GM18858 (cell line): ENCODE results near the gene SCUBE2.

ENCODE experiments used
- ATAC-seq: cut with Tn5 transposase; IDR thresholded peaks from one replicate; pipeline ENCODE4 v1.9.1; 2021; ENCODE audit not compliant: unreplicated experiment

SCUBE2 gene

GRCh38 chr11:9091044-9091922 is at the start of gene SCUBE2:
SCUBE2 (minus strand) TSS chr11:9091599; CDS start chr11:9091528, 71 bp downstream.
- no peak for ATAC-seq

DNA sequence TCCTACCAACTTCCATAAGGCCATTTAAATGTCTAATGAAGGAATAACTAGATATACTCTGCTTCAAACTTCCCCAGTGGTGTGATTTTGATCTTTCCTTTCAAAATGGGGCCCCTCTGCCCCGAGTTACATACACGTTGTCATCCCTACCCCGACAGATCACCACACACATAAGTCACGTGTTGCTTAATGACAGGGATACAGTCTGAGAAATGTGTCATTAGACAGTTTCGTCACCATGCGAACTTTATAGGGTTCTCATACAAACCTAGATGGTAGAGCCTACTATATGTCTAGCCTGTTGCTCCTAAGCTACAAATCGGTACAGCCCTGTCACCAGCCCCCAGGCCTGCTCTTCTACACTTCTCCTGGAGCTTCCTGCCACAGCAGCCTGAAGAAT is 49.8 kb upstream of the SCUBE2 start:
- no peak for ATAC-seq

GRCh38 chr11:9139628-9140357 is 48.4 kb upstream of the SCUBE2 start:
- no peak for ATAC-seq

GRCh38 chr11:9138612-9139579 is 47.5 kb upstream of the SCUBE2 start:
- no peak for ATAC-seq

DNA sequence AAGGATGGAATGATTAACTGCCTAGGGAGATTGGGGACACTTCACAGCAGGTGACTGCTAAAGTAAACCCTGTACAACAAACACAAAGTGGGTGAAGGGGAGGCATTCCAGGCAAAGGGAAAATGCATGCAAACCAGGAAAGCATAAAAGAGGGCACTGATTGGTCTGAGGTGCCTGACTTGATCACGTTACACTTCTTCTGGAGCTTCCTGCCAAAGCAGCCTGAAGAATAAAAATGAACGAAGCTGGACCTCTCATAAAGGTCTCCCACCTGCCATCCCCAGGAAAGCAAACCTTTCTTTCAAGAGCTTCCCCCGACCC is 46.7 kb upstream of the SCUBE2 start:
- ATAC-seq, result no peak

DNA sequence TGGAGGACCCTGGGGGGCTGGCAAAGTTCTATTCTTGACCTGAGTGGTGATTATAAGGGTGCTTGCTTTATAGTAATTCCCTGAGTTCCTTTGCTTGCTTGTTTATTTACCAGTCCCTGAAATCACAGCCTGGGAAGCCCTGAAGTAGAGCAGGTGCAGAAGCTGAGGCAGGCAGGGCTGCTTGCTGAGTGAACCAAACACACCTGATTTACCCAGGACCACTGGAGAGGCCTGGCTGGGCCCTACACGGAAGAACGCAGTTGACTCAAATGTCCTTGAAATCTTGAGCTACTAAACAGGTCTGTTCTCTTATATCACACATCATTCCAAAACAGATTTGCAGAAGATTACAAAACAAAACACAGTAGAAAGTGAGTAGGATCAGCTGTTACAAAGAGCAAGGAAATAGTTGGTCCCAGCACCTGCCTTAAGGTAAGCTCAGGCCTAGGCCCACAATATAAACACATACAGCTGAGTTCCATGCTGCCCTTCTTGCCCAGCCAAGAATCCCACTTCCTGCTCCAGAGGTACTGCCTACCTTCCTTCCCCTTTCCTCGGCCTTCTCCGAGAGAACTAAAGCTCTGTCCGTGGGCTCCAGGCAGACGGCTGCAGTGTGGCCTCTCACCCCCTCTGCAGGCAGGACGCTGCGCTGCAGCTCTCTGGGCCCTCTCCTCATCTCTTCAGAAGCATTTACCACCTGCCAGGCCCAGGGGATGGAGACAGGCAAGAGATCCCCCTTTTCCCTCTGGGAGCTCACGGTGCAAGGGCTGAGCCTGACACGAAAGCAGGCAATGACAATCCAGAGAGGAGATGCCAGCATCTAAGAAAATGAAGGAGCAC is 46.1 kb upstream of the SCUBE2 start:
- peak; percentile 66 for ATAC-seq

GRCh38 chr11:9136741-9137140 is 45.3 kb upstream of the SCUBE2 start:
- no peak for ATAC-seq

- ATAC-seq, result no peak
Measured at GRCh38 chr11:9133956-9134355, 42.6 kb upstream of the SCUBE2 start.

DNA sequence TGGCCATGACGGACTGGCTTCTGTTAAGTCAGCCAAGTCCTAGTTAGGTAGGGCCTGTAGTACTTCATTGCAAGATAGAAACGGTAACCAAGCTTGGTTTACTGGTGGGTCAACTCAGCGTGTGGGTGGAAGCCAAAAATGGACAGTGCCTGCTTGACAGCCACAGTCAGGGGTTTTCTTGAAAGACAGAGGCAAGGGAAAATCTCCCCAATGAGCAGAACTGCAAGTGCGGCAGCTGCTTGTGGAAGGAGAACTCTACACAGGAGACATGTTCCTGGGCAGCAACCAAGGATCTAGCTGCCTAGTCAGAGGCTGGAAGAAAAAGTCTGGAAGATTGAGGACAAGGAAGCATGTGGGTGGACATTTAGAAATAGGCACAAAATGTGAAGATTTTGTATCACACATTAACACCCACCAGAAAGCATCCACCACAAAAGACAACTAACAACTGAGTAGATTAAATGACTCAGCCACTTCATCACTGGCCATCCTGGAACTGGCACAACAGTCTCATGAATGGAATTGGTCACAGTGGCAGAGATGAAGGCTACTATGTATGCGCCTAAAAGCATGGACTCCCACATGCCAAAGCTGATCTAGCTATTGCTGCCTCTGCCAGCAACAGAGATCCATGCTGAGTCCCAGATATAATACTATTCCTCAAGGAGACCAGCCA is 40.9 kb upstream of the SCUBE2 start:
- no peak for ATAC-seq

DNA sequence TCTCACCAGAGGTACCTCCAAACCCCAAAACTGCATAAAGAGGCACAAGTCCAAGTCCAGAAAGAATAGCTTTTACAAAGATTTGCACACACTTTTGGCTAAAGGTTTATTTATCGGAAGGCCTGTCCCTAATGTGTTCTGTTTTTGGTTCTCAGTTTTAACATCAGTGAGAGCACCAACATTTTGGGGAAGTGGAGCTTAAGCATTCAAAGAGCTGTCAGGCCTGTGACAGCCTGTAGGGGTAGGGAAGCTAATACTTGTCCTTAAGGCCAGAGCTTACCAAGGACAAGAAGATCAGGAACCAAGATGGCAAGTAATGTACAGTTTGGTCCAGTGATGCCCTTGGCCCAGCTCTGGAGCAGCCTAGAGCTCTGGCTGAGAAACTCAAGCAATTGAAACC is 38.9 kb upstream of the SCUBE2 start:
- no peak for ATAC-seq

GRCh38 chr11:9126636-9127035 is 35.2 kb upstream of the SCUBE2 start:
- no peak for ATAC-seq

GRCh38 chr11:9125185-9125886 is 33.9 kb upstream of the SCUBE2 start:
- no peak for ATAC-seq

DNA sequence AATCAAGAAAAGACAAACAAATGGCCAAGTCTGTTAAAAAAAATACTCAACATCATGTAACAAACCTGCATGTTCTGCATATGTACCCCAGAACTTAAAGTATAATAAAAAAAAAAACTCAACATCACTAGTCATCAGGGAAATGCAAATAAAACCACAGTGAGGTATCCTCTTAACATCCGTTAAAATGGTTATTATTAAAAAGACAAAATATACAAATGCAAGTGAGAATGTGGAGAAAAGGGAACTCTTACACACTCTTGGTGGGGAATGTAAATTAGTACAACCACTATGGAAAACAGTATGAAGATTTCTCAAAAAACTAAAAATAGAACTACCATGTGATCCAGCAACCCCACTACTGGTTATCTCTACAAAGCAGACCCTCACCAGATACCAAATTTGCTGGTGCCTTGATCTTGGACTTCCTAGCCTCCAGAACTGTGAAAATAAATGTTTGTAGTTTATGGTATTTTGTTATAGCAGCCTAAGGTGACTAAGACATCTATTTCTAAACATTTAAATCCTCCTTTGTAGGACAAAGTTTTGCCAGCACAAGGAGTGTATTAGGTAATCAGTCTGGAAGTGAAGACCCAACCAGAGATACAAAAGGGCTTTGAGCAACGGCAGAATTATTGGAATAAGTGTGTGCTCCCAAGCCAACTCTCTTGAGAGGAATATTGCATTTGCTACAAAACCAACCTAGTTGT is 32.4 kb upstream of the SCUBE2 start:
- ATAC-seq, result no peak

GRCh38 chr11:9121469-9121796 is 30.0 kb upstream of the SCUBE2 start:
- ATAC-seq, result no peak

- ATAC-seq, result no peak
Measured at GRCh38 chr11:9120664-9121468, 29.5 kb upstream of the SCUBE2 start.

DNA sequence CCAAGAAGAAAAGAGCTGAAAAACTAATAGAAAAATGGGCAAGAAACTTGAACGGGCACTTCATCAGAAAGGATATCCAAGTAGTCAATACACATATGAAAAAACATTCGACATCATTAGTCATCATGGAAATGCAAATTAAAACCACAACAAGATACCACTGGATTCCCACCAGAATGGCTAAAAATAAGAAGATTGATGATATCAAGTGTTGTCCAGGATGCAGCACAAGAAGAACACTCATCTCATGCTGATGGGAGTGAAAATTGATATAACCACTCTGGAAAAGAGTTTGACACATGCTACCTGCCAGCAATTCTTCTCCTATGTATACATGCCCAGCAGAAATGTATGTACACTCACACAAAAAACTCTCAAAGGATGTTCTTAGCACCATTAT is 26.9 kb upstream of the SCUBE2 start:
- no peak for ATAC-seq

DNA sequence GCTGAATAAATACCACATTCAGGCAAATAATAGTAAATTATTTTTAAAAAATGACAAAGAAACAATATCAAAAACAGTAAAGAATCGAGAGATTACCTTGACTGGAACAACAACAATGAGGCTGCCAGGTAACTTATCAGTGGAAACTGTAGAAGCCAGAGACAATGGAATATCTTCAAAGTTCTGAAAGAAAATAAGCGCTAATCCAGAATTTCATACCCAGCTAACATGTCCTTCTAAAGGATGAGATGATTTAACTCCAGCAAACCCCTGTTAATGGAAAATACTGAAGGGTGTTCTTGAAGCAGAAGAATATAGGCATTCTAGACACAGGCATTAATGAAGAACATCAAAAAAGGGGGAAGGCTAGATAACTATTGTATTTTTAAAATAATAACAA is 20.7 kb upstream of the SCUBE2 start:
- ATAC-seq, result no peak
